NCI-H2107 treated with DMSO at 0.1 percent for 48 hours (cell line): ENCODE results near the gene AHNAK2.

Experiments
- DNase-seq: peaks from one replicate; lab custom pipeline; 2025; ENCODE audit not compliant: unreplicated experiment; lab: John Stamatoyannopoulos, UW

The AHNAK2 gene

GRCh38 chr14:104887623-104888488, 90.3 kb downstream of the AHNAK2 start:
- DNase-seq, result no peak
